M059J (cell line): ENCODE measurements around the gene NOC4L. TPM values are rescaled to one million over a fixed set of nuclear protein-coding genes. Genes with fewer than 3 reads are reported as not detected.
"Not testable (repeated sequence)": the region's sequence is repeated elsewhere in the genome, so short reads cannot be mapped to it uniquely, and the experiment has no call there.

Source experiments
- DNase-seq: peaks from one replicate; pipeline ENCODE4 v3.0.0-alpha.2; 2012; ENCODE audit warnings: low read depth
- total RNA-seq: library from RNA; depleted of rRNA; stranded (reverse); fragments of >200 nt; shearing (Covaris generic); gene quantifications from 2 replicates; pipeline ENCODE4 v1.2.3, GENCODE V29; 2014

The NOC4L gene
- total RNA-seq, 1 experiment from 2014 or later: 18.6 TPM

DNA sequence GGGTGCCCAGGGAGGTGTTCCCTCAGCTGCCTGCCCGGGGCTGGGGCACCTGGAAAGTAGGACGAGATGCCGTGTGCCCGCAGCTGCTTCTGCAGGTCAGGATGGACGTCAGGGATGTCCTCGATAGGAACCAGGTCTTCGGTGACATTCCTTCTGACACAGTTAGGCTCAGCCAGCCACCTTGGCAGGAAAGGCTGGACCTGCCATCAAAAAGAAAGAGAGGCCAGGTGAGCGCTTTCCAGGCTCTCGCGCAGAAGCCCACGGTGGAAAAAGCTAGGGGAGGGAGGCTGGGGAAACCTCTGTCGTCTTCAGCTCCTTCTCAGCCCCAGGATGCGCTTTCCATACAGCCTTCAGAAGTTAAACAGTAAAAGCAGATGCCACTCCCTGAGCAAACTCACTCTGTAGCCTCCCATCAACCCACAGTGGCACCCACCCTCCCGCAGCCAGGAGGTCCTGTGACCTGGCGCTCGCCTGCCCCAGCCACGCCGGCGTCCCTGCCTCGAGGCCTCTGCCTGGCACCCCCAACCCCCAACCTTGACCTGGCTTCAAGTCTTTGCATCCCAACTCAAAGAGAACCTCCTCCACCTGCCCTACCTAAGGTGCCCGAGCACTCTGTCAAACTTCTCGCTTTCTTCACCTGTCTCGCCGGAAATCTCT, 1.4 kb upstream of the NOC4L start:
- DNase-seq: no peak

DNA sequence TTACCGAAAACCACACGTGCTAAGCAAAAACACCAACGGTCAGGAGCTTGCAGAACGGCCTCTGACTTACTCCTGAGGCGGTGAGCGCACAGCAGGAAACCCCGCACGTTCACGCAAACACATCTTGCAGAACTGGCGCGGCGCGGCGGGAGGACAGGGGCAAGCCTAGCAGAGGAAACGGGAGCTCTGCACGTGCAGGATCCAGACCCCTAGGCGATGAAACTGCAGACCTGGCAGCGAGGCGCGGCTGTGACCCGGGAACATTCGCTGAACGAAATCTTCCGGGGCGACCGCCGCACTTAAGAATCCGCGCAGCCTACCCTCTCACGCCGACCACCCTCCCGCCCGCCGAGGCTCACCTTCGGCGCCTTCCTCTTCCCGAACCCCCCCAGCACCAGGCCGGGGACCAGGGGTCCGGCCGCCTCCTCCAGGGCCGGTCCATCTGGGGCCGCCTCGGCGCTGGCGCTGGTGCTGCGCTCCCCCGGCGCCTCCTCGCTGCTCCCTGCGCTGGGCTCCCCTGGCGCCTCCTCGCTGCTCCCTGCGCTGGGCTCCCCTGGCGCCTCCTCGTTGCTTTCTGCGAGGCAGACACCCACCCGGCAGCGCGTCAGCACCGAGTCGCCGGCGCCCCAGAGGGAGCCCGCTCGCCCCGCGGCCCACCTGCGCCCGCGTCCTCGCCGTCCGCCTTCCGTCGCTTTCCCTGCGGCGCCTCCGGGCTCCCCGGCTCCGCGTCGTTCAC, 753 bp upstream of the NOC4L start:
- DNase-seq: no peak

DNA sequence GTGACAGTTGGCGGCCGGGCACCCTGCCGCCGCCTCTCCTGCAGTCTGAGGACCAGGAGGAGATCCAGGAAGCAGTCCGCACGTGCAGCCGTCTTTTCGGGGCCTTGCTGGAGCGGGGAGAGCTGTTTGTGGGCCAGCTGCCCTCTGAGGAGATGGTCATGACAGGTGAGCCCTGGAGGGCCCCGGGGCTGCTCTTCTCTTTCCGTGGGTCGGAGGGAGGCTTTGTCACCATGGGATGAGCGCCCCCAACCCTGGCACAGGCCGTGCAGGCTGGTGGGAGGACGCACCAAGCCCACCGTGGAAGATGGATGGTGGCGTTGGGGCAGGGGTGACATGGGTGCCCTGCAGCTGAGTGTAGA, 532 bp downstream of the NOC4L start:
- DNase-seq: no peak

DNA sequence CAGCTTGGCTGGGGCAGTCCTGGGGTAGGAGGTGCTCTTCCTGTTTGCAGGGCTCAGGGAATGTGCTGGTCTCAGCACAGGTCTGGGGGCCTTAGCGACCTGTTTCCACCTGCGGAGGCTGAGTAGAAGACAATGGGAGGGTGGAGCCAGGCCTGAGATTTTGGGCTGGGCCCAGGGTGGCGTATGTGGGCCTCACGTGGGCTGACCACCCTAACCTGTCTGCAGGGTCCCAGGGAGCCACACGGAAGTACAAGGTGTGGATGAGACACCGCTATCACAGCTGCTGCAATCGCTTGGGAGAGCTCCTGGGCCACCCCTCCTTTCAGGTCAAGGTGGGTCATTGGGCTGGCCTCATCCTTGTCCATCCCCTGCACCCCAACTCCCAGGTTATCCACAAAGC, 1.1 kb downstream of the NOC4L start:
- no peak for DNase-seq

DNA sequence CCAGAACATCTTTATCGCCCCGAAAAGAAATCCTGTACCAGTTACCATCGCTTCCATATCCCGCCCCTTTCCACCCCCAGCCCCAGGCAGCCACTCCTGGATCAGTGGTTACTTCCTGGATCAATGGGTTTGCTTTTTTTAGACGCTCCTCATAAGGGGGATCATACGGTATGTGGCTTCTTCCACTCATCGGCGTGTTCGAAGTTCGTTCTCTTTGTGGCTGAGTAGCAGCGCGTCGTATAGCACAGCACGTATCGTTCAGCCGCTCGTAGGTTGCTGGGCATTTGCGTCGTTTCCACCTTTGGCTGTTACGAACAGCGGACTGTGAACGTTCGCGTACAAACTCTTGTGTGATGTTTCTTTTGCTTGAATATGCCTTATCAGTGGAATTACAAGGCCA, 1.8 kb downstream of the NOC4L start:
- no peak for DNase-seq

DNA sequence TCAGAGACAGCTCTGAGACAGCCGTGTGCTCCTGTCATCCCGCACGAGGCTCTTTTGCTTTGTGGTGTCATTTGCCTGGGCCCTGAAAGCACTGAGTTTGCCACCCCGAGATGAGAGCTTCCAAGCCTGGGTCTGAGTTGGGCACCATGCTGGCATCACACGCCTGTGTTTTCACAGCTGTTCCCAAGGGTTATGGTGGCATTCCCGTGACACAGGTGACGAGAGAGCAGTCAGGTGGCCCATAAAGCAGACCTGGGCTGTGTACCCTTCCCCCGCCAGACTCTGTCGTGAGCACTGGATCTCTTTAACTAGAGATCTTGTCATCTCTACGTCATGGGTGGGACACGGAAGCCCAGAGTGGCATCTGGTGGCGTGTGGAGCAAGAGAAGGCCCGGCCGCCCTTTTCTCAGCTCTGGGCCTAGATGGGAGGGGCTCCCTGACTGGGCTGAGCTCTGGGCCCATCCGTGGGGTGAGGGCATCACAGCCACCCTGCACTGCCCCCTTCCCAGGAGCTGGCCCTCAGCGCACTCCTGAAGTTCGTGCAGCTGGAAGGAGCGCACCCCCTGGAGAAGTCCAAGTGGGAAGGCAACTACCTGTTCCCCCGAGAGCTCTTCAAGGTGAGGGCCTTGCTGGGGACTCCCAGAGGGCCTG, 2.6 kb downstream of the NOC4L start:
- no peak for DNase-seq

DNA sequence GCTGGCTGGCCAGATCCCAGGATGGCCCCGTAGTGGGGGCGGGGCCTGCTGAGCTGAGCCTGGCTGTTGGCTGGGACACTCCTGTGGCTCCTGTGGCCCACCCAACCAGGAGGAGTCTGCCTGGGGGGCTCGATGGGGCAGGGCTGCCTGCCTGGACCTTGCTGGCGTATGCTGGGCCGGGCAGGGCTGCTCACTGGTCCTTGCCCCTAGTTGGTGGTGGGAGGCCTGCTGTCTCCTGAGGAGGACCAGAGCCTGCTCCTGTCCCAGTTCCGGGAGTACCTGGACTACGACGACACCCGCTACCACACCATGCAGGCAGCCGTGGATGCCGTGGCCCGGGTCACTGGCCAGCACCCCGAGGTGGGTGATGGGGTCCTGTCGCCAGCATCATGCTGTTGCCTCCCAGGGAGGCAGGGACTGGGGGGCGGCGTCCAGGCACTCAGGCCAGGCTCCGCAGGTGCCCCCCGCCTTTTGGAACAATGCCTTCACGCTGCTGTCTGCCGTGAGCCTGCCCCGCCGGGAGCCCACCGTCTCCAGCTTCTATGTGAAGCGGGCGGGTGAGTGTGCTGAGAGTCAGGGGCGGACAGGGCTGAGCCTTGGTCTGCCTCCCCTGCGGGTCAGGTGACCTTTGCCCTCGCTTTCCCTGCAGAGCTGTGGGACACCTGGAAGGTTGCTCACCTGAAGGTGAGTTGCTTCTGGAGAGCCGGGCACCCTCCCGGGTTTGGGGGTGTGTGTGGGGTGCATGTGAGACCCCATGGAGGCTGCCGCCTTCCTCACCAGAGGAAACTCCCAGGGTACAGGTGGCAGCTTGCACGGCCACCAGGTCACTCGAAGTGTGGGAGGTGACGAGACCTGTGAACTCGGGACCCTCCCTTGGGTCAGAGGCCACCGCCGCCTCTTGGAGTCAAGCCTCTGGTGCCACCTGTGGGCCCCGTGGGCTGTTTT, 3.4 kb downstream of the NOC4L start:
- DNase-seq: no peak

DNA sequence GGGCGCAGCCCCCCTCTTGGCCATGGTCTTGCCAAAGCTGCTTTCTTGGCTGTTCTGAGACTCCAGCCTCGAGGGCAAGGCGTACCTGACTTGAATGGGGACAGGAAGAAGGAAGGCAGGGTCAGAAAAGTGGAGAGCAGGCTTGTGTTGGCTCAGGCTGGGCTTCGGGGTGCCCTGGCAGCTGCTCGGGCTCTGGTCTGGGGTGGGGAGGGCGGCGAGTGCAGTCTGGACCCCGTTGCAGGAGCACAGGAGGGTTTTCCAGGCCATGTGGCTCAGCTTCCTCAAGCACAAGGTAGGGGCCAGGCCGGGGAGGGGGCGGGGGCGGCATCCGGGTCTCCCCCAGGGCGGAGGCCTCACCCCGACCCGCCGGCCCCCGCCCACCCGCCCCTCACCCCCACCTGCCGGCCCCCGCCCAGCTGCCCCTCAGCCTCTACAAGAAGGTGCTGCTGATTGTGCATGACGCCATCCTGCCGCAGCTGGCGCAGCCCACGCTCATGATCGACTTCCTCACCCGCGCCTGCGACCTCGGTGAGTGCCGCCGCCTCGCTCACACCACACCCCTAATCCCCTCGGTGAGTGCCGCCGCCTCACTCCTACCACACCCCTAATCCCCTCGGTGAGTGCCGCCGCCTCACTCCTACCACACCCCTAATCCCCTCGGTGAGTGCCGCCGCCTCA, 4.2 kb downstream of the NOC4L start:
- DNase-seq: no peak

DNA sequence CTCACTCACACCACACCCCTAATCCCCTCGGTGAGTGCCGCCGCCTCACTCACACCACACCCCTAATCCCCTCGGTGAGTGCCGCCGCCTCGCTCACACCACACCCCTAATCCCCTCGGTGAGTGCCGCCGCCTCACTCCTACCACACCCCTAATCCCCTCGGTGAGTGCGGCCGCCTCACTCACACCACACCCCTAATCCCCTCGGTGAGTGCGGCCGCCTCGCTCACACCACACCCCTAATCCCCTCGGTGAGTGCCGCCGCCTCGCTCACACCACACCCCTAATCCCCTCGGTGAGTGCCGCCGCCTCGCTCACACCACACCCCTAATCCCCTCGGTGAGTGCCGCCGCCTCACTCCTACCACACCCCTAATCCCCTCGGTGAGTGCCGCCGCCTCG, 5.3 kb downstream of the NOC4L start:
- not testable (repeated sequence) for DNase-seq

DNA sequence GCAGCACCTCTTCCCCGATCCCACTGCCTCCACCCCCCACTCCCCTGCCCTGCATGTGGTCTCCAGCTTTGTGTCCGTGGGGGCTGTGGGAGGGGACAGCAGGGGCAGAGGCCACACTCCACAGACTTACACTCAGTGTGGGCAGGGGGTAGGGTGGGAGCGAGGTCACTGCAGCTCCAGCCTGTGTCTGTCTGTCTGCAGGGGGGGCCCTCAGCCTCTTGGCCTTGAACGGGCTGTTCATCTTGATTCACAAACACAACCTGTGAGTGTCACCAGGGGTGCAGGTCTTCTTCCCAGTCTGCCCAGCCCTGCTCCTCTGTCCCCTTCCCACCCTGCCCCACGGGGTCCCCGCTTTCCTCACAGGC, 6.5 kb downstream of the NOC4L start:
- no peak for DNase-seq

DNA sequence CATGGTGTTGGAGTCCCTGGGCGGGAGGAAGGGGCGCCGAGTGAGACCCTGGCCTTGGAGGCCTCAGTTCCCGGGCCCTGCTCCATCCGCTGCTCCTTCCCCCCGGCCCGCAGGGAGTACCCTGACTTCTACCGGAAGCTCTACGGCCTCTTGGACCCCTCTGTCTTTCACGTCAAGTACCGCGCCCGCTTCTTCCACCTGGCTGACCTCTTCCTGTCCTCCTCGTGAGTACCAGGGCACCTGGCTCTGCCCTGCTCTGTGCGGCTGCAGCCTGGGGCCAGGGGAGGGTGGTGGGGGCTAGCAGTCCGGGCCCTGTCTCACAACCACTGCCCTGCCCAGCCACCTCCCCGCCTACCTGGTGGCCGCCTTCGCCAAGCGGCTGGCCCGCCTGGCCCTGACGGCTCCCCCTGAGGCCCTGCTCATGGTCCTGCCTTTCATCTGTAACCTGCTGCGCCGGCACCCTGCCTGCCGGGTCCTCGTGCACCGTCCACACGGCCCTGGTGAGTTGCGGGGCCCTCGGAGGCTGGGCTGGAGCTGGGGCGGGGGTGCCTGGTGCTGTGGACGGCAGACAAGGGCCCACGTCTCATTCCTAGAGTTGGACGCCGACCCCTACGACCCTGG, 7.0 kb downstream of the NOC4L start:
- no peak for DNase-seq

DNA sequence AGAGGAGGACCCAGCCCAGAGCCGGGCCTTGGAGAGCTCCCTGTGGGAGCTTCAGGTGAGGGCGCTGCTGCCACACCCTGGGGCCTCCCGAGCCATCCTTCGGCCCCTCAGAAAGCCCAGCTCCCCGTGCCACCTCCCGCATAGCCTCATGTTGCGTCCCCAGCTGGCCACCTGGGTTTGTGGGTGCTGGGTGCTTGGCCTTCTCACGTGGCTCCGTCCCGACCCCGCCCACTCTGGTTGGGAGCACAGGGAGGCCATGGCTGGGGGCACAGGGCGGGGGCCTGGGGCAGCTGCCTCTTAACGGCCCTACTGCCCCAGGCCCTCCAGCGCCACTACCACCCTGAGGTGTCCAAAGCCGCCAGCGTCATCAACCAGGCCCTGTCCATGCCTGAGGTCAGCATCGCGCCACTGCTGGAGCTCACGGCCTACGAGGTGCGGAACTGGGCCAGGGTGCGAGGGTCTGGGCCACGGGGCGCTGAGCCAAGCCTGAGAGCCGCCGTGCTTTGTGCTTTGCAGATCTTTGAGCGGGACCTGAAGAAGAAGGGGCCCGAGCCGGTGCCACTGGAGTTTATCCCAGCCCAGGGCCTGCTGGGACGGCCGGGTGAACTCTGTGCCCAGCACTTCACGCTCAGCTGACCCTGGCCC, 7.6 kb downstream of the NOC4L start:
- DNase-seq: no peak

DNA sequence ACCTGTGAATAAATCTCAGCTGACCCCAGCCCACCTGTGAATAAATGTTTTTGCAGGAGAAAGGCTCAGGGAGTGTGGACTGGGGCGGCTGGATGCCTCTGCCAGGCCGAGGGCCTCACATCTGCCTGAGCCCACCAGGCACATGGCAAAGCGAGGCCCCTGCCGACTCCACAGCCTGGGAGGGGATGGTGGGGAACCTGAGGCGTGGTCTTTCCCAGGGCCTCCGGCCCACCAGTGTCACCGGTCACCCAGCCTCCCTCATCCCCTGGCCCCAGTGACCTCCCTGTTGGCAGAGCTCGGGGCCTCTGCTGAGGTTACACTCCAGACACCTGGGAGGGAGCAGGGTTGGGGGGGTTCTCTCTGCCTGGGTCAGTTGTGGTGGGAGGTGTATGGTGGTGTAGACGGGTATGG, 8.2 kb downstream of the NOC4L start:
- DNase-seq: no peak

DNA sequence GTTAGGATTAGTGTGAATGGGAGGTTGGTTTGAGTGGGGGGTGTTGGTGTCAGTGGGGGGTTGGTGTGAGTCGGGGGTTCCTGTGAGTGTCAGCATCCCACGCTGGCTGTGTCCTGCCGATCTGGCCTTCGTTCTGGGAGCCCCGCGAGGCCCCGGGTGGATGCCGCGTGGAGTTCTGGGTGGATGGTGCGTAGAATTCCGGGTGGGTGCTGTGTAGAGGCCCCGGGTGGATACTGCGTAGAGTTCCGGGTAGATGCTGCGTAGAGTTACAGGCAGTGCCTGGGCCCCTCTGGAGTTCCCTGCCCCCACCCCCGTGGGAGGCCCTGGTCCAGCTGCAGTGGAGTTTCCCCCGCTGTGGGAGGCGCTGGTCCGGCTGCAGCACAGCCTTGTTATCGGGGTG, 8.7 kb downstream of the NOC4L start:
- no peak for DNase-seq

DNA sequence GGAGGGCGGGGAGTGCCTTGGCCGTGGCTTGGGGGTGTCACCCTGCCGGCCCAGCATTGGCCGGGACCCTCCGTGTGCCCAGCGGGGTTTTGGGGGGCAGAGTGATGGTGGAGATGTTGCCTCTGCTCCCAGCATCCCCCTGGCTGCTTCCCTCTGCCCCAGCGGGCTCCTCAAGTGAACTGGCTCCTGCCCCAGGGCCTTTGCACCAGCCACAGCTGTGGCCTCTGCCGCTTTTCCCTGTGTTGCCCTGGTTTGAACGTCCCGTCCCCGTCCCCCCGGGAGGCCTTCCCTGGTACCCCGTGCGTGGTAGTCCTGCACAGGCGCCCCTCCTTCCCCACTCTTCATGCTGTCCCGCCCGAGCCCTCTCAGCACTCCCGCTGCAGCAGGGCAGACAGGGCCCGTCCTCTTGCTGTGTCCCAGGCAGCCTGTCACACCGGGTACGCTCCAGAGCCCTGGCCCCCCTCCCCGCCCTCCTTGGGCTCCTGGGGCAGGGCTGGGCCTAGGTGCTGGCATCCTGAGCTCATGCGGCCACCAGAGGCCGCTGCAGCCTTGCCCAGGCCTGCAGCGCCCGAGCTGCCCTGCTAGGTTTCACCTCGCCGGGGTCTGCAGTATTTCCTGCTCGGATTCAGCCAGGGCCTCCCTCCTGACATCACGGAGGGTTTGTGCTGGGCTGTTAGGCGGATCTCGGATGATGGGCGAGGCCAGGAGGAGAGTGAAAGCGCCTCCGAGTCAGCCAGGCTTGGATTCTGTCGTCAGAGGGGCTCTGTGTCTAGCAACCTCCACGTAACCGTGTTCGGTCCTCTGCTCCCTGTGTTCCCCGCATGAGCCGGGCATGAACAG, 9.5 kb downstream of the NOC4L start:
- DNase-seq: peak; percentile 55

DNA sequence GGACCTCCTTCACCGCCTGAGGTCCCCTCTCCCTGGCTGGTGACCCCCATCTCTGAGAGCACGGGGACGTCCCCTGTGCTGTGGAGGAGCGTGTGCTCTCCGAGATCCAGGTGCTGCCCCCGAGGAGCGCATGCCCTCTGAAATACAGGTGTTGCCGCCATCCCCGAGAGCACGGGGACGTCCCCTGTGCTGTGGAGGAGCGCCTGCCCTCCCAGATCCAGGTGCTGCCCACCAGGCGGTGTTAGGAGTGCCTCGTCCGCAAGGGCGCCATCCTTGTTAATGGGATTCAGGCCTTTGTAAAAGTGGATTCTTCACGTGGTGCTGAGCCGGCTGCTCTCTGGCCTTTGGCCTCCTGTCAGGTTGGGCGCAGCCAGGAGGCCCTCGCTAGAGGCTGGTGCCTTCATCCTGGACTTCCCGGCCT, 10.1 kb downstream of the NOC4L start:
- no peak for DNase-seq

DNA sequence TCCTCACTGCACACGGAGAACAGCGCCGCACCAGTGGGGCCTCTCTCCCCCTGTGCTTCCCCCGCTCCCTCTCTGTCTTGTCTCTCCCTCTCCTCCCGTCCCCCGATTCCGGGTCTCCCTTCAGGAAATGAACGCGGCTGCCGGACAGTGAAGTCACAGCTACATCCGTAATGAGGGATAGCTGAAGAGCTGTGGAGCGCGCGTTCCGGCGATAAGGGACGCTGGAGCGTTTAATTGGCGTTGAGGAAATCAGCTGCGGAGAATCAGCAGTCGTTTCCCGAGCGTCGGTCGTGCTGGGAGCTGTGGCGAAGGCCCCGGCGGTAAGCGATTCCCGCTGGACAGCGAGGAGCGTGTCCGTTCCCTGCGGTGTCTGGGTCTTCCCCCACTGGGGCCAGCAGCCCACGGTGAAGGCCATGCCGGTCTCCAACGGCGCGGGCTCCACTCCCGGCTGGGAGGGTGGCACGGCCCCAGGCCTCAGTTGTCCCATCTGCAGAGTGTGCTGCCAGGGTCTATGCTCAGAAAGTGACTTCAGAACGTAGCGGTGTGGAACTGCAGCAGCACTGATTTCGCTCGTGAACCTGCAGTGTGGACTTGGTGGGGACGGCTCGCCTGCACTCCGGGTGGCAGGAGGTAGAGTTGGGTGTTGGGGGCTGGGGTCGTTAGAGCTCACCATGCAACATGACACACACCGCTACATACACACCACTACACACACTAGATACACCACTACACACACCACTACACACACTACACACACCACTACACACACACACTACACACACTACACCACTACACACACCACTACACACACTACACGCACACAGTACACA, 10.9 kb downstream of the NOC4L start:
- DNase-seq: no peak

DNA sequence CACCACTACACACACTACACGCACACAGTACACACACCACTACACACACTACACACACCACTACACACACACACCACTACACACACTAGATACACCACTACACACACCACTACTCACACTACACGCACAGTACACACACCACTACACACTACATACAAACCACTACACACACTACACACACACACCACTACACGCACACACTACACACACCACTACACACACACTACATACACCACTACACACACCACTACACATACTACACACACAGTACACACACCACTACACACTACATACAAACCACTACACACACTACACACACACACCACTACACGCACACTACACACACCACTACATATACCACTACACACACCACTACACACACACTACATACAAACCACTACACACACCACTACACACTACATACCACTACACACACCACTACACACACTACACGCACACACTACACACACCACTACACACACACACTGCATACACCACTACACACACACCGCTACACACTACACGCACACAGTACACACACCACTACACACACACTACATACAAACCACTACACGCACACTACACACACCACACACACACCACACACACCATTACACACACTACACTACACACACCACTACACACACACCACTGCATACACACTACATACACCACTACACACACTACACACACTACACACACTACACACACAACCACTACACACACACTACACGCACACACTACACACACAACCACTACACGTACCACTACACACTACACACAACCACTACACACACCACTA, 11.7 kb downstream of the NOC4L start:
- DNase-seq: no peak
